NCI-H1417 (cell line): ENCODE results near the gene PLEKHA8.

ENCODE experiments used
- DNase-seq, 3 experiments: peaks; one replicate each; lab custom pipeline; 2025; lab: John Stamatoyannopoulos, UW

The PLEKHA8 gene

GRCh38 chr7:30102281-30102680 is 74.1 kb downstream of the PLEKHA8 start:
- no peak for DNase-seq

GRCh38 chr7:30104157-30104556 is 75.9 kb downstream of the PLEKHA8 start:
- no peak for DNase-seq

GRCh38 chr7:30112103-30112713 is 84.0 kb downstream of the PLEKHA8 start:
- DNase-seq: no peak

- DNase-seq: no peak
These were observed 84.9 kb downstream of the PLEKHA8 start for GRCh38 chr7:30113144-30113543.

- DNase-seq: no peak
These were observed 86.5 kb downstream of the PLEKHA8 start for GRCh38 chr7:30114536-30115238.

- no peak for DNase-seq
These were observed 87.6 kb downstream of the PLEKHA8 start for GRCh38 chr7:30115709-30116297.

GRCh38 chr7:30116771-30117170 is 88.6 kb downstream of the PLEKHA8 start:
- no peak for DNase-seq

- DNase-seq: no peak
These were observed 89.7 kb downstream of the PLEKHA8 start for GRCh38 chr7:30117896-30118295.

GRCh38 chr7:30119890-30120577 is 91.8 kb downstream of the PLEKHA8 start:
- DNase-seq: no peak

GRCh38 chr7:30133736-30134610 is 105.8 kb downstream of the PLEKHA8 start:
- no peak for DNase-seq

- peak; percentile 87 to 97 (median 95) for DNase-seq
These were observed 106.5 kb downstream of the PLEKHA8 start, which contains the start of gene MTURN for GRCh38 chr7:30134611-30135300. MTURN (plus strand) TSS chr7:30134986; CDS start chr7:30135137, 151 bp downstream.

GRCh38 chr7:30135301-30136116 is 107.3 kb downstream of the PLEKHA8 start:
- DNase-seq: peak; percentile 28 to 88 (median 74)

GRCh38 chr7:30136117-30136731 is 108.0 kb downstream of the PLEKHA8 start:
- DNase-seq: peak; percentile 55 to 78 (median 68)

- DNase-seq: no peak
These were observed 108.7 kb downstream of the PLEKHA8 start for GRCh38 chr7:30136743-30137485.

- no peak for DNase-seq
These were observed 111.7 kb downstream of the PLEKHA8 start for GRCh38 chr7:30139836-30140384.

GRCh38 chr7:30140456-30140855 is 112.2 kb downstream of the PLEKHA8 start:
- DNase-seq: peak in 1 of 3 experiments; percentile 16

GRCh38 chr7:30142710-30143109 is 114.5 kb downstream of the PLEKHA8 start:
- DNase-seq: peak in 2 of 3 experiments; percentile 39 to 71

- DNase-seq: peak; percentile 88 to 99 (median 89)
These were observed 115.6 kb downstream of the PLEKHA8 start for GRCh38 chr7:30143748-30144251.
